Measurements from ENCODE around the gene CDC42EP4.

The CDC42EP4 gene

GRCh38 chr17:73357318-73357717, 45.5 kb upstream of the CDC42EP4 start:
- no peak for TF ChIP-seq CTCF (IDR thresholded peaks at IDR 0.05; ENCODE audit: insufficient read depth, low read depth, low read length, missing control alignments)
- DNase-seq (ENCODE audit: low read depth): no peak
- H3K4me3 ChIP-seq (ENCODE audit: low read depth, low read length): no peak overlapping the region

- TF ChIP-seq CTCF (IDR thresholded peaks at IDR 0.05; ENCODE audit: insufficient read depth, low read depth, low read length, missing control alignments): no peak
- H3K4me3 ChIP-seq (ENCODE audit: low read depth, low read length): no peak overlapping the region
- no peak for DNase-seq (ENCODE audit: low read depth)
Measured at GRCh38 chr17:73356561-73357170, 44.9 kb upstream of the CDC42EP4 start.

- H3K4me3 ChIP-seq (ENCODE audit: low read depth, low read length): no peak overlapping the region
- DNase-seq (ENCODE audit: low read depth): no peak
- no peak for TF ChIP-seq CTCF (IDR thresholded peaks at IDR 0.05; ENCODE audit: insufficient read depth, low read depth, low read length, missing control alignments)
Measured at GRCh38 chr17:73354423-73355284, 42.9 kb upstream of the CDC42EP4 start.

- no peak overlapping the region for H3K4me3 ChIP-seq (ENCODE audit: low read depth, low read length)
- no peak for TF ChIP-seq CTCF (IDR thresholded peaks at IDR 0.05; ENCODE audit: insufficient read depth, low read depth, low read length, missing control alignments)
- no peak for DNase-seq (ENCODE audit: low read depth)
Measured at GRCh38 chr17:73352261-73352660, 40.5 kb upstream of the CDC42EP4 start.

- no peak for DNase-seq (ENCODE audit: low read depth)
- TF ChIP-seq CTCF (IDR thresholded peaks at IDR 0.05; ENCODE audit: insufficient read depth, low read depth, low read length, missing control alignments): no peak
- H3K4me3 ChIP-seq (ENCODE audit: low read depth, low read length): no peak overlapping the region
Measured at GRCh38 chr17:73351764-73352163, 40.0 kb upstream of the CDC42EP4 start.

GRCh38 chr17:73350864-73351263, 39.1 kb upstream of the CDC42EP4 start:
- no peak overlapping the region for H3K4me3 ChIP-seq (ENCODE audit: low read depth, low read length)
- TF ChIP-seq CTCF (IDR thresholded peaks at IDR 0.05; ENCODE audit: insufficient read depth, low read depth, low read length, missing control alignments): no peak
- DNase-seq (ENCODE audit: low read depth): no peak

Measured in GM12865 (cell line).